GM12878 (cell line): Measurements from ENCODE around the gene NOB1. TPM values are rescaled to one million over a fixed set of nuclear protein-coding genes. Genes with fewer than 3 reads are reported as not detected.

Experiments used
- ATAC-seq: fragments of 200-7000 bp; cut with Tn5 transposase; 3 replicates; pipeline ENCODE4 v1.9.1; 2020; ENCODE audit warnings: mild to moderate bottlenecking, moderate library complexity
- BruUV-seq: library from RNA; stranded (reverse); fragments of 400-500 nt; replicated peaks from 2 replicates; lab custom pipeline; 2021; lab: Mats Ljungman, UMichigan
- CTCF ChIA-PET: fragments of 300-600 bp; sonication (Branson Sonifier 250); formaldehyde crosslinking; extraction: SDS; loops from one replicate; lab custom pipeline; 2021; ENCODE audit warnings: inconsistent platforms; lab: Yijun Ruan, JAX
- POLR2A ChIA-PET: fragments of 350-600 bp; formaldehyde crosslinking; extraction: SDS; loops from one replicate; lab custom pipeline; 2021; ENCODE audit warnings: inconsistent platforms; lab: Charles Lee
- RAD21 ChIA-PET: fragments of 300-600 bp; sonication (Branson Sonifier 250); formaldehyde crosslinking; loops from one replicate; lab custom pipeline; 2023; ENCODE audit warnings: antibody characterized with exemption; ENCODE audit not compliant: unreplicated experiment; lab: Charles Lee
- SMC1A ChIA-PET: fragments of 300-600 bp; sonication (Branson Sonifier 250); formaldehyde crosslinking; loops from one replicate; lab custom pipeline; 2023; ENCODE audit not compliant: unreplicated experiment, uncharacterized antibody; lab: Charles Lee
- DNase-seq: peaks from one replicate; pipeline ENCODE4 v3.0.0-alpha.2; 2011; ENCODE audit warnings: low read depth, low spot score
- FAIRE-seq: peaks from 3 replicates; lab custom pipeline; 2011; peaks lifted over from hg19 to GRCh38; lab: Jason Lieb, UNC
- H2AFZ ChIP-seq: 2 replicates; pipeline ENCODE4 v1.6.0; 2011; ENCODE audit warnings: low read depth, low read length, control low read depth; ENCODE audit not compliant: control insufficient read depth
- H3K27ac ChIP-seq: 2 replicates; pipeline ENCODE4 v1.5.1; 2011; ENCODE audit warnings: control low read depth; ENCODE audit not compliant: control insufficient read depth, insufficient read depth
- H3K27me3 ChIP-seq, 2 experiments: replicated peaks in 1 of 2; 2 replicates each; pipeline versions ENCODE4 v1.6.0 to v1.6.1; 2011; ENCODE audit warnings: low read length in 1 of 2; ENCODE audit not compliant: control insufficient read depth in 2 of 2, insufficient read depth in 2 of 2
- H3K36me3 ChIP-seq, 2 experiments: 2 replicates each; pipeline ENCODE4 v1.5.1; 2011; ENCODE audit warnings: low read length in 1 of 2; ENCODE audit not compliant: control insufficient read depth in 2 of 2, insufficient read depth in 2 of 2
- H3K4me1 ChIP-seq: 2 replicates; pipeline ENCODE4 v1.6.1; 2011; ENCODE audit warnings: mild to moderate bottlenecking, low read length, moderate library complexity, mixed read lengths; ENCODE audit not compliant: control insufficient read depth, insufficient read depth
- H3K4me2 ChIP-seq: 2 replicates; pipeline ENCODE4 v1.6.0; 2011; ENCODE audit warnings: control low read depth; ENCODE audit not compliant: control insufficient read depth, insufficient read depth
- H3K4me3 ChIP-seq: fragments of 200-600 bp; sonication (generic); 2 replicates; pipeline ENCODE4 v1.5.1; 2016
- H3K79me2 ChIP-seq: 2 replicates; pipeline ENCODE4 v1.6.0; 2011; ENCODE audit warnings: low read length; ENCODE audit not compliant: control insufficient read depth, insufficient read depth
- H3K9ac ChIP-seq: 2 replicates; pipeline ENCODE4 v1.8.0; 2011; ENCODE audit warnings: low read length, control low read depth, mixed read lengths; ENCODE audit not compliant: control insufficient read depth, insufficient read depth
- H3K9me3 ChIP-seq: replicated peaks from 3 replicates; pipeline ENCODE4 v1.5.1; 2011; ENCODE audit warnings: mild to moderate bottlenecking, low read length; ENCODE audit not compliant: control insufficient read depth, insufficient read depth
- H4K20me1 ChIP-seq: 2 replicates; pipeline ENCODE4 v1.6.0; 2011; ENCODE audit not compliant: control insufficient read depth, insufficient read depth
- CBX3 ChIP-seq: fragments of 200-600 bp; sonication (generic); IDR thresholded peaks from 2 replicates; pipeline ENCODE4 v1.6.1; 2016; ENCODE audit warnings: low read depth, borderline replicate concordance
- IRF4 ChIP-seq: IDR thresholded peaks from 2 replicates; pipeline ENCODE4 v1.6.1; 2011; ENCODE audit warnings: low read depth, low read length
- KAT2A ChIP-seq: conservative IDR thresholded peaks from 2 replicates; pipeline ENCODE4 v1.6.1; 2011; ENCODE audit warnings: low read depth, low read length; ENCODE audit not compliant: control insufficient read depth
- MTA2 ChIP-seq: fragments of 450-650 bp; IDR thresholded peaks from 2 replicates; pipeline ENCODE4 v1.6.1; 2016; ENCODE audit warnings: low read depth, mild to moderate bottlenecking, moderate library complexity
- MTA3 ChIP-seq: IDR thresholded peaks from 2 replicates; pipeline ENCODE4 v1.6.1; 2012; ENCODE audit warnings: low read length, inconsistent platforms, borderline replicate concordance
- MYC ChIP-seq: IDR thresholded peaks from 2 replicates; pipeline ENCODE4 v1.6.1; 2011; ENCODE audit warnings: mild to moderate bottlenecking, low read length, moderate library complexity, inconsistent platforms; ENCODE audit not compliant: insufficient read depth, insufficient replicate concordance, insufficient read length, severe bottlenecking
- NFIC ChIP-seq: IDR thresholded peaks from 2 replicates; pipeline ENCODE4 v1.6.1; 2012; ENCODE audit warnings: low read depth, mild to moderate bottlenecking, inconsistent platforms, low read length, moderate library complexity
- SPI1 ChIP-seq: IDR thresholded peaks from 2 replicates; pipeline ENCODE4 v1.6.1; 2011; ENCODE audit warnings: low read depth, mild to moderate bottlenecking, low read length, moderate library complexity, borderline replicate concordance; ENCODE audit not compliant: insufficient read depth
- TCF3 ChIP-seq: IDR thresholded peaks from 2 replicates; pipeline ENCODE4 v1.6.1; 2012; ENCODE audit warnings: low read depth, mild to moderate bottlenecking, low read length, borderline replicate concordance; ENCODE audit not compliant: insufficient read depth
- YY1 ChIP-seq: IDR thresholded peaks from 2 replicates; pipeline ENCODE4 v1.6.1; 2011; ENCODE audit warnings: low read depth, mild to moderate bottlenecking, low read length
- ZNF274 ChIP-seq: IDR thresholded peaks from one replicate; pipeline ENCODE4 v1.8.0; 2011; ENCODE audit not compliant: insufficient read length, insufficient read depth
- WGBS: methylation state at CpG from one replicate; pipeline ENCODE4 v1.1.6; 2016; ENCODE audit warnings: low lambda C conversion rate; ENCODE audit not compliant: insufficient replicate concordance, insufficient coverage; ENCODE audit errors: missing lambda C conversion rate; 5-methylcytosine and 5-hydroxymethylcytosine counted together
- in situ Hi-C: fragments of 300-500 bp; cut with MboI; formaldehyde crosslinking; loops from 9 replicates; pipeline ENCODE4 v1.14.3; 2018; ENCODE audit warnings: mixed read lengths
- intact Hi-C: fragments of 100-400 bp; cut with micrococcal nuclease; formaldehyde crosslinking; loops from one replicate; pipeline ENCODE4 v1.14.2; 2022; ENCODE audit not compliant: unreplicated experiment
- polyA plus RNA-seq, 11 experiments: library from polyadenylated mRNA; depleted of rRNA in 4 of 11; unstranded in 6 of 11; stranded (reverse) in 5 of 11; fragments of >200 nt; fragmentation: Nextera tagmentation in 4 of 11; fragmentation: Illumina TruSeq in 1 of 11; extraction: Ambion mirVana in 4 of 11; extraction: Trizol in 1 of 11; gene quantifications; 1 replicate in 1 of 11; 2 replicates in 10 of 11; pipeline versions ENCODE4 v1.2.1 to v1.2.3, GENCODE V29; 2011 to 2016; ENCODE audit warnings: inconsistent platforms in 2 of 11, missing spikeins in 2 of 11, low read depth in 1 of 11
- total RNA-seq, 4 experiments: library from RNA; depleted of rRNA in 3 of 4; stranded (reverse); fragments of >200 nt in 3 of 4; fragmentation: Illumina TruSeq in 1 of 4; extraction: Trizol in 1 of 4; gene quantifications; 2 replicates each; pipeline versions ENCODE4 v1.2.1 to v1.2.3, GENCODE V29; 2013 to 2021
- TF ChIP-seq, protein P1 (sequence below): IDR thresholded peaks from 2 replicates; pipeline ENCODE4 v1.6.1; 2012; ENCODE audit warnings: improper control_type of control experiment, low read depth, low read length; ENCODE audit not compliant: insufficient replicate concordance
- TF ChIP-seq, protein P2 (sequence below): IDR thresholded peaks from 2 replicates; pipeline ENCODE4 v1.6.1; 2011; ENCODE audit warnings: low read depth, mild to moderate bottlenecking, low read length, moderate library complexity, borderline replicate concordance; ENCODE audit errors: extremely low read depth
- TF ChIP-seq, protein P3 (sequence below): fragments of 450-650 bp; IDR thresholded peaks from 2 replicates; pipeline ENCODE4 v1.6.1; 2017; ENCODE audit warnings: mild to moderate bottlenecking, moderate library complexity

NOB1 gene
- total and polyA plus RNA-seq, 10 of the 15 experiments (the other 5 are each of a cell fraction or from before 2014, with no cell fraction given) = 31.1 to 117 (median 78.0) TPM

DNA sequence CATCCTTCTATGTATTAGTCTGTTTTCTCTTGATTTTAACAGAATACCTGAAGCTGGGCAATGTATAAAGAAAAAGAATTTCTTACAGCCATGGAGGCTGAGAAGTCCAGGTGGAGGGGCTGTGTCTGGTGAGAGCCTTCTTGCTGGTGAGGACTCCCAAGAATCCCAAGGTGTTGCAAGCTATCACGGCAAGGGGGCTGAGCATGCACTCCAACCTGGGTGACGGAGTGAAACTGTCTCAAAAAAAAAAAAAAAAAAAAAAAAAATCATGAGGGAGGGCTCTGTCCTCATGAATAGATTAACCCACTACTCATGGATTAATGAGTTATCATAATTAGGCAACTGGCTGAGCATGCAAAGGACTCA is 47.8 kb downstream of the NOB1 start:
- Histone ChIP-seq H3K4me3 (no peak overlapping the region), H3K9me3 (no peaks in the 10 kb centered on the region), H2AFZ (no peak overlapping the region), H3K27me3 (no peaks in the 10 kb centered on the region), H3K79me2 (no peaks in the 10 kb centered on the region), H3K36me3 (peaks cover 0 to 12% of the 10 kb centered on the region in 2 experiments; a peak in 2 of 4 replicates), H3K4me2 (no peak overlapping the region), H3K27ac (no peak overlapping the region), H3K4me1 (no peaks in the 10 kb centered on the region), H3K9ac (no peak overlapping the region), H4K20me1 (no peaks in the 10 kb centered on the region)
- ChIA-PET POLR2A (no interaction called here), RAD21 (interaction anchor here (1.0 to 1.4 kb wide), 2 partner anchors 48 to 310 kb away, joined by 3 to 6 read pairs; partner anchors contain the start of gene NOB1), SMC1A (interaction anchor here (0.8 to 4.0 kb wide), 3 partner anchors 19 to 310 kb away, joined by 3 to 34 read pairs (median 4); partner anchors contain the start of genes NOB1 and NQO1), CTCF (interaction anchor here (0.8 to 5.2 kb wide), 4 partner anchors 15 to 311 kb away, joined by 3 to 35 read pairs (median 4); partner anchors contain the start of gene NOB1)
- no TSS peak for BruUV-seq
- DNase-seq (no peak), FAIRE-seq (no peak), ATAC-seq (no peak)
- in situ Hi-C loops (no loop called here), intact Hi-C loops (loop anchor here (5.0 kb wide), 1 partner anchor 225 kb away; no protein-coding TSS in a partner anchor)
- 100% methylated on average over 1 of the region's 2 CpGs for WGBS
- TF ChIP-seq IRF4 (no peak), TCF3 (no peak), MTA3 (no peak), MYC (no peak), CBX3 (no peak), KAT2A (no peak), NFIC (no peak), MTA2 (no peak), ZNF274 (no peak), YY1 (no peak), SPI1 (no peak)
- TF ChIP-seq, protein P1, sequence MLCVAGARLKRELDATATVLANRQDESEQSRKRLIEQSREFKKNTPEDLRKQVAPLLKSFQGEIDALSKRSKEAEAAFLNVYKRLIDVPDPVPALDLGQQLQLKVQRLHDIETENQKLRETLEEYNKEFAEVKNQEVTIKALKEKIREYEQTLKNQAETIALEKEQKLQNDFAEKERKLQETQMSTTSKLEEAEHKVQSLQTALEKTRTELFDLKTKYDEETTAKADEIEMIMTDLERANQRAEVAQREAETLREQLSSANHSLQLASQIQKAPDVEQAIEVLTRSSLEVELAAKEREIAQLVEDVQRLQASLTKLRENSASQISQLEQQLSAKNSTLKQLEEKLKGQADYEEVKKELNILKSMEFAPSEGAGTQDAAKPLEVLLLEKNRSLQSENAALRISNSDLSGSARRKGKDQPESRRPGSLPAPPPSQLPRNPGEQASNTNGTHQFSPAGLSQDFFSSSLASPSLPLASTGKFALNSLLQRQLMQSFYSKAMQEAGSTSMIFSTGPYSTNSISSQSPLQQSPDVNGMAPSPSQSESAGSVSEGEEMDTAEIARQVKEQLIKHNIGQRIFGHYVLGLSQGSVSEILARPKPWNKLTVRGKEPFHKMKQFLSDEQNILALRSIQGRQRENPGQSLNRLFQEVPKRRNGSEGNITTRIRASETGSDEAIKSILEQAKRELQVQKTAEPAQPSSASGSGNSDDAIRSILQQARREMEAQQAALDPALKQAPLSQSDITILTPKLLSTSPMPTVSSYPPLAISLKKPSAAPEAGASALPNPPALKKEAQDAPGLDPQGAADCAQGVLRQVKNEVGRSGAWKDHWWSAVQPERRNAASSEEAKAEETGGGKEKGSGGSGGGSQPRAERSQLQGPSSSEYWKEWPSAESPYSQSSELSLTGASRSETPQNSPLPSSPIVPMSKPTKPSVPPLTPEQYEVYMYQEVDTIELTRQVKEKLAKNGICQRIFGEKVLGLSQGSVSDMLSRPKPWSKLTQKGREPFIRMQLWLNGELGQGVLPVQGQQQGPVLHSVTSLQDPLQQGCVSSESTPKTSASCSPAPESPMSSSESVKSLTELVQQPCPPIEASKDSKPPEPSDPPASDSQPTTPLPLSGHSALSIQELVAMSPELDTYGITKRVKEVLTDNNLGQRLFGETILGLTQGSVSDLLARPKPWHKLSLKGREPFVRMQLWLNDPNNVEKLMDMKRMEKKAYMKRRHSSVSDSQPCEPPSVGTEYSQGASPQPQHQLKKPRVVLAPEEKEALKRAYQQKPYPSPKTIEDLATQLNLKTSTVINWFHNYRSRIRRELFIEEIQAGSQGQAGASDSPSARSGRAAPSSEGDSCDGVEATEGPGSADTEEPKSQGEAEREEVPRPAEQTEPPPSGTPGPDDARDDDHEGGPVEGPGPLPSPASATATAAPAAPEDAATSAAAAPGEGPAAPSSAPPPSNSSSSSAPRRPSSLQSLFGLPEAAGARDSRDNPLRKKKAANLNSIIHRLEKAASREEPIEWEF = no peak
- TF ChIP-seq, protein P2, sequence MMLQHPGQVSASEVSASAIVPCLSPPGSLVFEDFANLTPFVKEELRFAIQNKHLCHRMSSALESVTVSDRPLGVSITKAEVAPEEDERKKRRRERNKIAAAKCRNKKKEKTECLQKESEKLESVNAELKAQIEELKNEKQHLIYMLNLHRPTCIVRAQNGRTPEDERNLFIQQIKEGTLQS = no peak
- TF ChIP-seq, protein P3, sequence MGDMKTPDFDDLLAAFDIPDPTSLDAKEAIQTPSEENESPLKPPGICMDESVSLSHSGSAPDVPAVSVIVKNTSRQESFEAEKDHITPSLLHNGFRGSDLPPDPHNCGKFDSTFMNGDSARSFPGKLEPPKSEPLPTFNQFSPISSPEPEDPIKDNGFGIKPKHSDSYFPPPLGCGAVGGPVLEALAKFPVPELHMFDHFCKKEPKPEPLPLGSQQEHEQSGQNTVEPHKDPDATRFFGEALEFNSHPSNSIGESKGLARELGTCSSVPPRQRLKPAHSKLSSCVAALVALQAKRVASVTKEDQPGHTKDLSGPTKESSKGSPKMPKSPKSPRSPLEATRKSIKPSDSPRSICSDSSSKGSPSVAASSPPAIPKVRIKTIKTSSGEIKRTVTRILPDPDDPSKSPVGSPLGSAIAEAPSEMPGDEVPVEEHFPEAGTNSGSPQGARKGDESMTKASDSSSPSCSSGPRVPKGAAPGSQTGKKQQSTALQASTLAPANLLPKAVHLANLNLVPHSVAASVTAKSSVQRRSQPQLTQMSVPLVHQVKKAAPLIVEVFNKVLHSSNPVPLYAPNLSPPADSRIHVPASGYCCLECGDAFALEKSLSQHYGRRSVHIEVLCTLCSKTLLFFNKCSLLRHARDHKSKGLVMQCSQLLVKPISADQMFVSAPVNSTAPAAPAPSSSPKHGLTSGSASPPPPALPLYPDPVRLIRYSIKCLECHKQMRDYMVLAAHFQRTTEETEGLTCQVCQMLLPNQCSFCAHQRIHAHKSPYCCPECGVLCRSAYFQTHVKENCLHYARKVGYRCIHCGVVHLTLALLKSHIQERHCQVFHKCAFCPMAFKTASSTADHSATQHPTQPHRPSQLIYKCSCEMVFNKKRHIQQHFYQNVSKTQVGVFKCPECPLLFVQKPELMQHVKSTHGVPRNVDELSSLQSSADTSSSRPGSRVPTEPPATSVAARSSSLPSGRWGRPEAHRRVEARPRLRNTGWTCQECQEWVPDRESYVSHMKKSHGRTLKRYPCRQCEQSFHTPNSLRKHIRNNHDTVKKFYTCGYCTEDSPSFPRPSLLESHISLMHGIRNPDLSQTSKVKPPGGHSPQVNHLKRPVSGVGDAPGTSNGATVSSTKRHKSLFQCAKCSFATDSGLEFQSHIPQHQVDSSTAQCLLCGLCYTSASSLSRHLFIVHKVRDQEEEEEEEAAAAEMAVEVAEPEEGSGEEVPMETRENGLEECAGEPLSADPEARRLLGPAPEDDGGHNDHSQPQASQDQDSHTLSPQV = no peak
